Activated T-helper 1 cell treated with anti-CD3 and anti-CD28 coated beads, Interleukin-2, amount 50 U/mL, for 16 hours (primary cell): ENCODE results near the gene SORCS3.

Experiments used
- DNase-seq, 2 donors: peaks; one replicate each; pipeline ENCODE4 v3.0.0-alpha.2; 2020; ENCODE audit warnings: low read depth in 1 of 2, low spot score in 1 of 2

The SORCS3 gene

GRCh38 chr10:104989880-104990279 lies 348.8 kb downstream of the SORCS3 start:
- DNase-seq, result no peak

- no peak for DNase-seq
Measured at GRCh38 chr10:104993085-104993484, 352.0 kb downstream of the SORCS3 start.

GRCh38 chr10:105001269-105001668 lies 360.2 kb downstream of the SORCS3 start:
- no peak for DNase-seq

- no peak for DNase-seq
Measured at GRCh38 chr10:105010411-105011121, 369.5 kb downstream of the SORCS3 start.

- DNase-seq, result no peak
Measured at GRCh38 chr10:105017116-105017515, 376.0 kb downstream of the SORCS3 start.

- no peak for DNase-seq
Measured at GRCh38 chr10:105017691-105018090, 376.6 kb downstream of the SORCS3 start.

- DNase-seq, result no peak
Measured at GRCh38 chr10:105023211-105024111, 382.4 kb downstream of the SORCS3 start.

- DNase-seq, result no peak
Measured at GRCh38 chr10:105024184-105024583, 383.1 kb downstream of the SORCS3 start.

GRCh38 chr10:105025092-105025491 lies 384.0 kb downstream of the SORCS3 start:
- no peak for DNase-seq

GRCh38 chr10:105026566-105026965 lies 385.5 kb downstream of the SORCS3 start:
- no peak for DNase-seq

- DNase-seq, result no peak
Measured at GRCh38 chr10:105029286-105029685, 388.2 kb downstream of the SORCS3 start.

- no peak for DNase-seq
Measured at GRCh38 chr10:105037022-105037421, 395.9 kb downstream of the SORCS3 start.

- DNase-seq, result no peak
Measured at GRCh38 chr10:105041956-105042355, 400.9 kb downstream of the SORCS3 start.

- DNase-seq, result no peak
Measured at GRCh38 chr10:105042906-105043552, 401.9 kb downstream of the SORCS3 start.

GRCh38 chr10:105044902-105045301 lies 403.8 kb downstream of the SORCS3 start:
- no peak for DNase-seq

GRCh38 chr10:105056413-105056812 lies 415.3 kb downstream of the SORCS3 start:
- no peak for DNase-seq

GRCh38 chr10:105062951-105063350 lies 421.9 kb downstream of the SORCS3 start:
- DNase-seq, result no peak

- no peak for DNase-seq
Measured at GRCh38 chr10:105063796-105064195, 422.7 kb downstream of the SORCS3 start.

GRCh38 chr10:105068497-105068896 lies 427.4 kb downstream of the SORCS3 start:
- no peak for DNase-seq

GRCh38 chr10:105070249-105070648 lies 429.2 kb downstream of the SORCS3 start:
- DNase-seq, result no peak

- no peak for DNase-seq
Measured at GRCh38 chr10:105070952-105071351, 429.9 kb downstream of the SORCS3 start.

- no peak for DNase-seq
Measured at GRCh38 chr10:105071980-105072379, 430.9 kb downstream of the SORCS3 start.
